Natural killer cell (primary cell): ENCODE data around the gene VANGL1. TPM values are rescaled to one million over a fixed set of nuclear protein-coding genes. Genes with fewer than 3 reads are reported as not detected.

Source experiments
- ATAC-seq, 3 donors: fragments of 150-1000 bp in 2 of 3; fragments of 200-7000 bp in 1 of 3; cut with Tn5 transposase; 1 replicate in 1 of 3; 2 replicates in 2 of 3; pipeline ENCODE4 v1.10.0; 2021; ENCODE audit warnings: mild to moderate bottlenecking in 2 of 3, moderate library complexity in 2 of 3
- DNase-seq, 2 donors: peaks; one replicate each; pipeline versions ENCODE4 v3.0.0 to v3.0.0-alpha.2; 2013 to 2021; ENCODE audit warnings: mixed read lengths in 1 of 2
- H3K27ac ChIP-seq: one replicate; pipeline ENCODE4 v1.5.1; 2013; ENCODE audit warnings: mild to moderate bottlenecking, low read length
- H3K27me3 ChIP-seq: one replicate; pipeline ENCODE4 v1.6.1; 2013; ENCODE audit warnings: low read length; ENCODE audit not compliant: control insufficient read depth, insufficient read depth
- H3K36me3 ChIP-seq: one replicate; pipeline ENCODE4 v1.6.1; 2013; ENCODE audit warnings: low read length; ENCODE audit not compliant: control insufficient read depth, insufficient read depth
- H3K4me1 ChIP-seq: one replicate; pipeline ENCODE4 v1.6.1; 2013; ENCODE audit warnings: low read length; ENCODE audit not compliant: control insufficient read depth, insufficient read depth
- H3K4me3 ChIP-seq: one replicate; pipeline ENCODE4 v1.5.1; 2013; ENCODE audit warnings: low read length
- H3K9me3 ChIP-seq: one replicate; pipeline ENCODE4 v1.6.1; 2013; ENCODE audit warnings: low read length; ENCODE audit not compliant: control insufficient read depth, insufficient read depth
- H3K27ac Mint-ChIP-seq, 2 donors: one replicate each; pipeline ENCODE4 v1.8.0; 2022; ENCODE audit warnings: mild to moderate bottlenecking in 2 of 2, mixed read lengths in 2 of 2, moderate library complexity in 1 of 2
- H3K27me3 Mint-ChIP-seq, 2 donors: one replicate each; pipeline ENCODE4 v1.8.0; 2022; ENCODE audit warnings: low read depth in 2 of 2, mixed read lengths in 2 of 2
- H3K36me3 Mint-ChIP-seq: one replicate; pipeline ENCODE4 v1.8.0; 2022; ENCODE audit warnings: mixed read lengths
- H3K4me1 Mint-ChIP-seq, 2 donors: one replicate each; pipeline ENCODE4 v1.8.0; 2022; ENCODE audit warnings: mixed read lengths in 2 of 2
- H3K4me3 Mint-ChIP-seq: one replicate; pipeline ENCODE4 v1.8.0; 2022; ENCODE audit warnings: mild to moderate bottlenecking, moderate library complexity, mixed read lengths
- H3K9me3 Mint-ChIP-seq, 2 donors: one replicate each; pipeline ENCODE4 v1.8.0; 2022; ENCODE audit warnings: mixed read lengths in 2 of 2
- CTCF ChIP-seq: fragments of 200-600 bp; IDR thresholded peaks from one replicate; pipeline ENCODE4 v1.8.0; 2022; ENCODE audit warnings: antibody characterized with exemption
- WGBS: methylation state at CpG from one replicate; pipeline ENCODE4 v1.1.7; 2013; ENCODE audit warnings: missing lambda C conversion rate; ENCODE audit not compliant: insufficient coverage; 5-methylcytosine and 5-hydroxymethylcytosine counted together
- intact Hi-C: fragments of 100-400 bp; cut with micrococcal nuclease; formaldehyde crosslinking; loops from one replicate; pipeline ENCODE4 v1.14.2; 2022
- total RNA-seq, 4 donors: library from RNA; stranded (reverse); fragments of 120-200 nt in 1 of 4; gene quantifications; one replicate each; pipeline versions ENCODE4 v1.2.3 to v1.2.4, GENCODE V29; 2013 to 2022

Gene VANGL1
- total RNA-seq, 3 donors from 2014 or later (not counting 1 experiment from before 2014, with no cell fraction given) = 6.4 to 14.8 (median 10.3) TPM

GRCh38 chr1:115604508-115604907 lies 37.3 kb upstream of the VANGL1 start:
- Mint-ChIP-seq H3K4me1 (no peaks in the 10 kb centered on the region), H3K36me3 (no peaks in the 10 kb centered on the region), H3K27me3 (peaks cover 9 to 21% of the 10 kb centered on the region in 2 donors), H3K27ac (no peak overlapping the region), H3K9me3 (no peaks in the 10 kb centered on the region), H3K4me3 (no peak overlapping the region)
- 96% methylated on average over 3 of the region's 3 CpGs for WGBS
- Histone ChIP-seq H3K4me3 (no peak overlapping the region), H3K27me3 (no peaks in the 10 kb centered on the region), H3K36me3 (no peaks in the 10 kb centered on the region), H3K4me1 (no peaks in the 10 kb centered on the region), H3K27ac (no peak overlapping the region), H3K9me3 (no peaks in the 10 kb centered on the region)
- no peak for TF ChIP-seq CTCF
- intact Hi-C loops = loop anchor here (10.0 kb wide), 1 partner anchor 380 kb away; no protein-coding TSS in a partner anchor
- ATAC-seq (no peak), DNase-seq (no peak)

- no peak overlapping the region for H3K27ac ChIP-seq
- intact Hi-C loops = loop anchor here (5.0 to 10.0 kb wide), 2 partner anchors 166 to 378 kb away; no protein-coding TSS in a partner anchor
- H3K9me3 ChIP-seq = no peaks in the 10 kb centered on the region
- Mint-ChIP-seq H3K27ac (no peak overlapping the region), H3K4me1 (no peaks in the 10 kb centered on the region), H3K4me3 (no peak overlapping the region), H3K9me3 (no peaks in the 10 kb centered on the region), H3K27me3 (peaks cover 9 to 21% of the 10 kb centered on the region in 2 donors), H3K36me3 (no peaks in the 10 kb centered on the region)
- TF ChIP-seq CTCF = no peak
- ATAC-seq = no peak
- H3K27me3 ChIP-seq = no peaks in the 10 kb centered on the region
- DNase-seq = no peak
- H3K4me3 ChIP-seq = no peak overlapping the region
- no peaks in the 10 kb centered on the region for H3K36me3 ChIP-seq
- WGBS = 88% methylated on average over 5 of the region's 5 CpGs
- H3K4me1 ChIP-seq = no peaks in the 10 kb centered on the region
Measured at GRCh38 chr1:115606305-115606704, 35.5 kb upstream of the VANGL1 start.

GRCh38 chr1:115609021-115609420 lies 32.7 kb upstream of the VANGL1 start:
- WGBS = 83% methylated on average over 1 of the region's 1 CpG
- peaks cover 21 to 24% of the 10 kb centered on the region in 2 donors for H3K27me3 Mint-ChIP-seq
- H3K4me1 Mint-ChIP-seq = no peaks in the 10 kb centered on the region
- Histone ChIP-seq H3K4me1 (no peaks in the 10 kb centered on the region), H3K27ac (no peak overlapping the region), H3K9me3 (no peaks in the 10 kb centered on the region), H3K36me3 (no peaks in the 10 kb centered on the region), H3K27me3 (no peaks in the 10 kb centered on the region), H3K4me3 (no peak overlapping the region)
- no peak for TF ChIP-seq CTCF
- intact Hi-C loops = loop anchor here (5.0 to 10.0 kb wide), 2 partner anchors 163 to 376 kb away; no protein-coding TSS in a partner anchor
- no peak overlapping the region for H3K4me3 Mint-ChIP-seq
- ATAC-seq (no peak), DNase-seq (no peak)
- H3K27ac Mint-ChIP-seq = no peak overlapping the region
- H3K36me3 Mint-ChIP-seq = no peaks in the 10 kb centered on the region
- H3K9me3 Mint-ChIP-seq = no peaks in the 10 kb centered on the region

GRCh38 chr1:115613767-115614166 lies 28.0 kb upstream of the VANGL1 start:
- Mint-ChIP-seq H3K9me3 (peaks cover 0 to 2% of the 10 kb centered on the region in 2 donors), H3K36me3 (no peaks in the 10 kb centered on the region), H3K27me3 (peaks cover 25 to 26% of the 10 kb centered on the region in 2 donors), H3K4me1 (no peaks in the 10 kb centered on the region), H3K4me3 (no peak overlapping the region), H3K27ac (no peak overlapping the region)
- no peak overlapping the region for H3K4me3 ChIP-seq
- H3K27ac ChIP-seq = no peak overlapping the region
- no peaks in the 10 kb centered on the region for H3K36me3 ChIP-seq
- intact Hi-C loops = no loop called here
- WGBS = 90% methylated on average over 4 of the region's 4 CpGs
- H3K9me3 ChIP-seq = no peaks in the 10 kb centered on the region
- no peaks in the 10 kb centered on the region for H3K27me3 ChIP-seq
- no peak for TF ChIP-seq CTCF
- no peaks in the 10 kb centered on the region for H3K4me1 ChIP-seq
- ATAC-seq (no peak), DNase-seq (no peak)
